ENCODE results near the gene RERE.

DNA sequence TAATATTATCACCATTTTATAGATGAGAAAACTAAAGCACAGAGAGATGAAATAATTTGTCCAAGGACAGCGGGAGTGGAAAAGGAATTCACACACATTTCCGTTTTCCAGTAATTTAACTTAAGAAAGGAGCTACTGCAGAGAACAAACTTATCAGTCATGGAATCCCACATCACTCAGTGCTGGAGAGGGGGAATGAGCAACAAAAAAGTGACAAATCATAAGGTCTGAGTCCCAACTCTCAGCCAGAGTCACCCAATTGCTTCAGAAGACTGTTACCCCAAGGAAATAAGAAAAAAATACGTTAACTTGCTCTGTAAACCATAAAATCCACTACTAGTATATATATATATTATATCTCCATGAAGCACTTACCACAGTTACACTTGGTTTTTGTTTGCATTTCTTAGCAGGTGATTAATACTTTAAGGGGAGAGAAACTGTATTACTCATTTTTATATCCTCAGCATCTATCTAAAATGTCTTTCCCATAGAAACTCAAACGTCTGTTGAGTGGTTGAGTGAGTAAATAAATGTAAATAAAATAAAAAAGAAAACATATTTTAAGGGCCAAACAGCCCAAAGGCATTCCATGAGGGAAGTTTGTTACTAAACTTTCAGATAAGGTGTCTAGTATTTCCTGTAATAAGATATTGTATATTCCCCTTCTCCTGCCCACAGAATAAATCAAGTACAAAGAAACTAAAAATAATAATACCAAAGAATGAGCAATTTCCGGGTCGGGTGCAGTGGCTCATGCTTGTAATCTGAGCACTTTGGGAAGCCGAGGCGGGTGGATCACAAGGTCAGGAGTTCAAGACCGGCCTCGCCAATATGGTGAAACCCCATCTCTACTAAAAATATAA lies 422.8 kb downstream of the RERE start:
- no peak for TF ChIP-seq RAD21 (IDR thresholded peaks at IDR 0.05; ENCODE audit: low read depth)
- no peak for TF ChIP-seq FOSL1 (IDR thresholded peaks at IDR 0.05; ENCODE audit: low read depth)
- no peak for TF ChIP-seq POLR2A (IDR thresholded peaks at IDR 0.05; ENCODE audit: borderline replicate concordance, extremely low read depth, insufficient read depth, insufficient read length)
- TF ChIP-seq TCF7L2 (IDR thresholded peaks at IDR 0.05; ENCODE audit: borderline replicate concordance, extremely low read depth, insufficient read depth, insufficient read length): no peak
- no peak for TF ChIP-seq EZH2 (IDR thresholded peaks at IDR 0.05)
